Measurements from ENCODE around the gene DNAJC12. TPM values are rescaled to one million over a fixed set of nuclear protein-coding genes. Genes with fewer than 3 reads are reported as not detected.

DNAJC12 gene
- total and polyA plus RNA-seq, 2 of the 8 experiments (the other 6 are each of a cell fraction or from before 2014, with no cell fraction given): 0.86 to 4.2 TPM

DNA sequence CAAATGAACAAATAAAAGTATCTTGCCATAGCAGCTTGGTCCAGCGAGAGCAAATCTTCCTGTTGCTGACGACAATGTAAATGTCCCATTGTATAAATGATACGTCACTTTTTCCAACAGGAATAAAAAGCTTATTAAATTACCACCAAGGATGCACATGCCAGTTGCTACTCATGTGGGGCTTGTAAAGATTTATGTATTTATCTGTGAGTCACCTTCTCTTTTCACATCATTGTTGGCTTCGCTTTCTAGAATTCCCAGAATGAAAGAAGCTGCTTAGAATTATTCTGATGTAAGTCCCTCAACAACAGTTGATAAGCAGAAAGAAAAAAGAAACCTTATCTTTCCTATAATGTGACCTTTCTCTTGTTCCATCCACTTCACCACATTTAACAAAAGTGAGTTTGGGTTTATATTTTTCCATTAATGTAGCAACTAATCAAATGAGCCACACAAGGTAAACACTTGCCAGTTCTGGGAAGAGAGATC lies 22.4 kb downstream of the DNAJC12 start (continued):
- TF ChIP-seq SIRT6 (IDR thresholded peaks at IDR 0.05; ENCODE audit: low read length) (no peak), SIN3A (conservative IDR thresholded peaks at IDR 0.05 in 1 of 2, IDR thresholded peaks at IDR 0.05 in 1 of 2; ENCODE audit: low read depth in 1 of 2, low read length in 2 of 2) (no peak), CBX5 (IDR thresholded peaks at IDR 0.05; ENCODE audit: low read depth, low read length) (no peak), EGR1 (IDR thresholded peaks at IDR 0.05; ENCODE audit: borderline replicate concordance, low read depth, low read length) (no peak), KDM1A (IDR thresholded peaks at IDR 0.05; ENCODE audit: borderline replicate concordance, low read length) (no peak), RNF2 (IDR thresholded peaks at IDR 0.05; ENCODE audit: borderline replicate concordance, low read depth, low read length, missing control alignments, poor library complexity, severe bottlenecking) (no peak), SP4 (IDR thresholded peaks at IDR 0.05; ENCODE audit: low read length) (no peak), SRF (IDR thresholded peaks at IDR 0.05; ENCODE audit: low read depth, low read length) (no peak), ASH2L (IDR thresholded peaks at IDR 0.05; ENCODE audit: low read length) (no peak), HDAC2 (IDR thresholded peaks at IDR 0.05; ENCODE audit: borderline replicate concordance in 1 of 2, low read depth in 2 of 2, low read length in 2 of 2) (no peak)
